ENCODE measurements around the gene ANKRD12. TPM values are rescaled to one million over a fixed set of nuclear protein-coding genes. Genes with fewer than 3 reads are reported as not detected.
"Not testable (repeated sequence)": the region's sequence is repeated elsewhere in the genome, so short reads cannot be mapped to it uniquely, and the experiment has no call there.

The ANKRD12 gene
- total RNA-seq, 1 donor from 2014 or later: 53.5 TPM

DNA sequence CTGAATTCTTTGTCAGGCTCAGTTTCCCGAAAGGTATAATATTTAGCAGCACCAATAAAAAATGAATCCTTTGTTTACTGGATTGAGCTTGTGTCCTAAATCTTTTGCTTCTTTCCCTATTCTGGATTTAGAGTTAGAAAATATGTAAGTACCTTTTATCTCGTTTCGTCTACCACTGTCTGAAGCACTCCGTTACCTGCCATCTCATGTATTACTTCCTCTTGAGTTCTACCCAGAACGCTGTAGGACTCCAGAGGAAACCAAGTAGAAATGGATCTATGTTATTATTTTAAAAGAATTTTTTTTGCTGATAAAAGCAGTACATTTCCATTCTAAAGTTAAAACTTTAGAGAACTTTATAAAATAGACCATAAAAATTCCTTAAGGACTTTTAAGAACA, 13.5 kb downstream of the ANKRD12 start:
- no peaks in the 10 kb centered on the region for H3K9me3 ChIP-seq
- H3K36me3 ChIP-seq: no peaks in the 10 kb centered on the region
- DNase-seq (ENCODE audit: extremely low spot score in 2 of 2): no peak
- no peak overlapping the region for H3K4me3 ChIP-seq
- no peaks in the 10 kb centered on the region for H3K27me3 ChIP-seq
- peaks cover 86% of the 10 kb centered on the region for H3K4me1 ChIP-seq
- intact Hi-C loops (cut with DNase I): no loop called here
- H3K27ac ChIP-seq: no peak overlapping the region
- TF ChIP-seq, protein P1, sequence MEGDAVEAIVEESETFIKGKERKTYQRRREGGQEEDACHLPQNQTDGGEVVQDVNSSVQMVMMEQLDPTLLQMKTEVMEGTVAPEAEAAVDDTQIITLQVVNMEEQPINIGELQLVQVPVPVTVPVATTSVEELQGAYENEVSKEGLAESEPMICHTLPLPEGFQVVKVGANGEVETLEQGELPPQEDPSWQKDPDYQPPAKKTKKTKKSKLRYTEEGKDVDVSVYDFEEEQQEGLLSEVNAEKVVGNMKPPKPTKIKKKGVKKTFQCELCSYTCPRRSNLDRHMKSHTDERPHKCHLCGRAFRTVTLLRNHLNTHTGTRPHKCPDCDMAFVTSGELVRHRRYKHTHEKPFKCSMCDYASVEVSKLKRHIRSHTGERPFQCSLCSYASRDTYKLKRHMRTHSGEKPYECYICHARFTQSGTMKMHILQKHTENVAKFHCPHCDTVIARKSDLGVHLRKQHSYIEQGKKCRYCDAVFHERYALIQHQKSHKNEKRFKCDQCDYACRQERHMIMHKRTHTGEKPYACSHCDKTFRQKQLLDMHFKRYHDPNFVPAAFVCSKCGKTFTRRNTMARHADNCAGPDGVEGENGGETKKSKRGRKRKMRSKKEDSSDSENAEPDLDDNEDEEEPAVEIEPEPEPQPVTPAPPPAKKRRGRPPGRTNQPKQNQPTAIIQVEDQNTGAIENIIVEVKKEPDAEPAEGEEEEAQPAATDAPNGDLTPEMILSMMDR (IDR thresholded peaks at IDR 0.05): no peak
- TF ChIP-seq POLR2AphosphoS5 (IDR thresholded peaks at IDR 0.05; ENCODE audit: insufficient read depth in 1 of 2, low read depth in 1 of 2) (no peak), POLR2A (IDR thresholded peaks at IDR 0.05) (no peak)

DNA sequence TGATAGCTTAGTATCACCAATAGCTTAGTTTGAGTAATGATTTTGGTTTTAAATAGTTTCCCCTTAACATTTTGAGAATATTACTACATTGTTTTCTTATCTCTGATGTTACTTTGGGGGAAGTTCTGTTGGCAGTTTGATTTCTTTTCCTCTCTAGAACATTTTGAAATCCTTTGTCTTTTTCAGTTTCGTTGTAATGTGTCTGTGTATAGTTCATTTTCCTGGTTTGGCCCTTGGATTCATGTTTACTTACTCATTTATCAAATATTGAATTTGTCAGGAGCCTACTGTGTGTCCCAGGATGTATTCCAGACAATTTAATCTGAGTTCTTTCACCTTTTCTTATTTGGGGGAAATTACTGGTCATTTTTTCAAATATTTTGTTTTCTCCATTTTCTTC, 16.7 kb downstream of the ANKRD12 start:
- TF ChIP-seq POLR2A (IDR thresholded peaks at IDR 0.05): no peak
- TF ChIP-seq, protein P1 (IDR thresholded peaks at IDR 0.05): no peak
- TF ChIP-seq POLR2AphosphoS5 (IDR thresholded peaks at IDR 0.05; ENCODE audit: insufficient read depth in 1 of 2, low read depth in 1 of 2): no peak
- H3K4me1 ChIP-seq: peaks cover 55% of the 10 kb centered on the region
- H3K9me3 ChIP-seq: no peaks in the 10 kb centered on the region

DNA sequence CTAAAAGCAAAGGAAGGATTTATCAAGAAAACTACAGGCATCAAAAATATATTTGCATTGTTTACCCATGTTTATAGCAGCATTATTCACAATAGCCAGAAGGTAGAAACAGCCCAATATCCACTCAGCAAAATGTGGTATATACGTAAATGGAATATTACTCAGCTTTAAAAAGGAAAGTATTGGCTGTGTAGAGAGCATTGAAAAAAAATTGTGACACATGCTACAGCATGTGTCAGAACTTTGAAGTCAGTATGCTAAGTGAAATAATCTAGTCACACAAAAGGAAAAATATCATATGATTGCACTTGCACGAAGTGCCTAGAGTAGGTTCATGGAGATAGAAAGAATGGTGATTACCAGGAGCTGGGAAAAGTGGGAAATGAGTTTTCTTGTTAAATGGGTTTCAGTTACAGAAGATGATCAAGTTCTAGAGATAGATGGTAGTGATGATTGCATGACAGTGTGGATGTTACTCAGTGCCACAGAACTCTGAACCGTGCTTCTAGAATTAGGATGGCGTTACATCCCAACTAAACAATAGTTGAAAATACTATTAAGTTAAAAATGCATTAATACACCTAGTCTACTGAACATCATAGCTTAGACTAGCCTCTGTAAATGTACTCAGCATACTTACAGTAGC, 20.1 kb downstream of the ANKRD12 start:
- TF ChIP-seq POLR2A (IDR thresholded peaks at IDR 0.05) (no peak), POLR2AphosphoS5 (IDR thresholded peaks at IDR 0.05; ENCODE audit: insufficient read depth in 1 of 2, low read depth in 1 of 2) (no peak)
- TF ChIP-seq, protein P1 (IDR thresholded peaks at IDR 0.05): no peak
- H3K4me3 ChIP-seq: no peak overlapping the region
- no peaks in the 10 kb centered on the region for H3K36me3 ChIP-seq
- DNase-seq (ENCODE audit: extremely low spot score in 2 of 2): no peak
- H3K27ac ChIP-seq: no peak overlapping the region
- no peaks in the 10 kb centered on the region for H3K27me3 ChIP-seq
- intact Hi-C loops (cut with DNase I): no loop called here
- H3K4me1 ChIP-seq: peaks cover 31% of the 10 kb centered on the region
- H3K9me3 ChIP-seq: no peaks in the 10 kb centered on the region

More for the DNA sequence above, 16.7 kb downstream of the ANKRD12 start:
- Histone ChIP-seq H3K27ac (no peak overlapping the region), H3K36me3 (no peaks in the 10 kb centered on the region), H3K4me3 (no peak overlapping the region), H3K27me3 (no peaks in the 10 kb centered on the region)
- DNase-seq (ENCODE audit: extremely low spot score in 2 of 2): no peak
- intact Hi-C loops (cut with DNase I): no loop called here

DNA sequence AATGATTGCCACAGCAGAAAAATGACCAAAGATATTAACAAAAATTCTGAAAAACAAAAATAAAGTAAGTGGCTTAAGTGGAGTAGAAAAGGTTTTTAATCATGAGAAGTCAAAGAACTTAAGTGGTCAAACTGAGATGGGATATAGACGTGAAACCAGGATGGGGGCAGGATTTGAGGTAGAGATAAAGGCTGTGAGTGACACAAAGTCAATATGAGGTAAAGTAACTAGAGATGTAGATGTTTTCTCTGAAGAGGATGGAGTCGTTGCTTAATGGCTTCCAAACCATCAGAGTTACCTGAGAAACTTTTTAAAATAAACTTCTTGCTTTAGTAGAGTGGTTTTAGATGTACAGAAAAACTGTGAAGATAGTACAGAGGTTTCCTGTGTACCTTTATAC, 21.2 kb downstream of the ANKRD12 start:
- Histone ChIP-seq H3K9me3 (no peaks in the 10 kb centered on the region), H3K27ac (no peak overlapping the region), H3K4me1 (peaks cover 20% of the 10 kb centered on the region), H3K27me3 (no peaks in the 10 kb centered on the region), H3K4me3 (no peak overlapping the region), H3K36me3 (peaks cover 0 to under 1% of the 10 kb centered on the region in 2 donors)
- TF ChIP-seq, protein P1 (IDR thresholded peaks at IDR 0.05): no peak
- TF ChIP-seq POLR2A (IDR thresholded peaks at IDR 0.05) (no peak), POLR2AphosphoS5 (IDR thresholded peaks at IDR 0.05; ENCODE audit: insufficient read depth in 1 of 2, low read depth in 1 of 2) (no peak)
- no peak for DNase-seq (ENCODE audit: extremely low spot score in 2 of 2)
- intact Hi-C loops (cut with DNase I): no loop called here

DNA sequence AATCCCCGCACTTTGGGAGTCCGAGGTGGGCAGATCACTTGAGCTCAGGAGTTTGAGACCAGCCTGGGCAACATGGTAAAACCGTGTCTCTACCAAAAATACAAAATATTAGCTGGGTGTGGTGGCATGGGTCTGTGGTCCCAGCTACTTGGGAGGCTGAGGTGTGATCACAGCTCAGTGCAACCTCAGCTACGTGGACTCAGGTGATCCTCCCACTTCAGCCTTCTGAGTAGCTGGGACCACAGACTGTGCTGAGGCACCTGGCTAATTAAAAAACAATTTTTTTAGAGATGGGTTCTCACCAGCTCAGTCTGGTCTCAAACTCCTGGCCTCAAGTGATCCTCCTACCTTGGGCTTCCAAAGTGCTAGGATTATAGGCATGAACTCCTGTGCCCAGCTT, 23.4 kb downstream of the ANKRD12 start:
- no peak for DNase-seq (ENCODE audit: extremely low spot score in 2 of 2)
- intact Hi-C loops (cut with DNase I): no loop called here
- H3K36me3 ChIP-seq: peaks cover 0 to 5% of the 10 kb centered on the region in 2 donors
- TF ChIP-seq POLR2A (IDR thresholded peaks at IDR 0.05): no peak
- no peak overlapping the region for H3K27ac ChIP-seq
- H3K9me3 ChIP-seq: peaks cover 9% of the 10 kb centered on the region
- H3K4me1 ChIP-seq: peaks cover 8% of the 10 kb centered on the region
- no peaks in the 10 kb centered on the region for H3K27me3 ChIP-seq
- H3K4me3 ChIP-seq: no peak overlapping the region

DNA sequence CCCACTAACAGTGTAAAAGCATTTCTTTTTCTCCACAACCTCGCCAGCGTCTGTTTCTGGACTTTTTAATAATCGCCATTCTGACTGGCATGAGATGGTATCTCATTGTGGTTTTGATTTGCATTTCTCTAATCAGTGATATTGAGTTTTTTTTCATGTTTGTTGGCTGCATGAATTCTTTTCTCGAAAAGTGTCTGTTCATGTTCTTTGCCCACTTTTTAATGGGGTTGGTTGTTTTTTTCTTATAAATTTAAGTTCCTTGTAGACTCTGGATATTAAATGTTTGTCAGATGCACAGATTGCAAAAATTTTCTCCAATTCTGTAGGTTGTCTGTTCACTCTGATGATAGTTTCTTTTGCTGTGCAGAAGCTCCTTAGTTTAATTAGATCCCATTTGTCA, 26.1 kb downstream of the ANKRD12 start:
- H3K27me3 ChIP-seq; H3K27ac ChIP-seq; DNase-seq (ENCODE audit: extremely low spot score in 2 of 2); H3K36me3 ChIP-seq; H3K9me3 ChIP-seq; H3K4me1 ChIP-seq; H3K4me3 ChIP-seq; intact Hi-C loops (cut with DNase I): not testable (repeated sequence)

DNA sequence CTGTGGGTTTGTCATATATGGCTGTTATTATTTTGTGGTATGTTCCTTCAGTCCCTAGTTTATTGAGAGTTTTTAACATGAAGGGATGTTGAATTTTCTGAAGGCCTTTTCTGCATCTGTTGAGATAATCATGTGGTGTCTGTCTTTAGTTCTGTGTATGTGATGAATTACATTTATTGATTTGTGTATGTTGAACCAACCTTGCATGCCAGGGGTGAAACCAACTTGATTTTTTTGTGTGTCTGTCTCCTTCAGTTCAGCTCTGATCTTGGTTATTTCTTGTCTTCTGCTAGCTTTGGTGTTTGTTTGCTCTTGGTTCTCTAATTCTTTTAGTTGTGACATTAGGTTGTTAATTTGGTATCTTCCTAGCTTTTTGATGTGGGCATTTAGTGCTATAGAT, 27.6 kb downstream of the ANKRD12 start:
- H3K9me3 ChIP-seq; H3K4me1 ChIP-seq; DNase-seq (ENCODE audit: extremely low spot score in 2 of 2); H3K27me3 ChIP-seq; H3K36me3 ChIP-seq; H3K27ac ChIP-seq; intact Hi-C loops (cut with DNase I); H3K4me3 ChIP-seq: not testable (repeated sequence)

DNA sequence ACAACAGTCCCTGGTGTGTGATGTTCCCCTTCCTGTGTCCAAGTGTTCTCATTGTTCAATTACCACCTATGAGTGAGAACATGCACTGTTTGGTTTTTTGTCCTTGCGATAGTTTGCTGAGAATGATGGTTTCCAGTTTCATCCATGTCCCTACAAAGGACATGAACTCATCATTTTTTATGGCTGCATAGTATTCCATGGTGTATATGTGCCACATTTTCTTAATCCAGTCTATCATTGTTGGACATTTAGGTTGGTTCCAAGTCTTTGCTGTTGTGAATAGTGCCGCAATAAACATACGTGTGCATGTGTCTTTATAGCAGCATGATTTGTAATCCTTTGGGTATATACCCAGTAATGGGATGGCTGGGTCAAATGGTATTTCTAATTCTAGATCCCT, 29.3 kb downstream of the ANKRD12 start:
- H3K4me1 ChIP-seq; H3K4me3 ChIP-seq; H3K27me3 ChIP-seq; H3K27ac ChIP-seq; H3K36me3 ChIP-seq; H3K9me3 ChIP-seq; intact Hi-C loops (cut with DNase I); DNase-seq (ENCODE audit: extremely low spot score in 2 of 2): not testable (repeated sequence)

DNA sequence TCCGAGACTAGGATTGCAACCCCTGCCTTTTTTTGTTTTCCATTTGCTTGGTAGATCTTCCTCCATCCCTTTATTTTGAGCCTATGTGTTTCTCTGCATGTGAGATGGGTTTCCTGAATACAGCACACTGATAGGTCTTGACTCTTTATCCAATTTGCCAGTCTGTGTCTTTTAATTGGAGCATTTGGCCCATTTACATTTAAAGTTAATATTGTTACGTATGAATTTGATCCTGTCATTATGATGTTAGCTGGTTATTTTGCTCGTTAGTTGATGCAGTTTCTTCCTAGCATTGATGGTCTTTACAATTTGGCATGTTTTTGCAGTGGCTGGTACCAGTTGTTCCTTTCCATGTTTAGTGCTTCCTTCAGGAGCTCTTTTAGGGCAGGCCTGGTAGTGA, 32.9 kb downstream of the ANKRD12 start:
- H3K4me3 ChIP-seq; DNase-seq (ENCODE audit: extremely low spot score in 2 of 2); H3K27ac ChIP-seq; H3K9me3 ChIP-seq; H3K36me3 ChIP-seq; H3K27me3 ChIP-seq; intact Hi-C loops (cut with DNase I): not testable (repeated sequence)
- peaks cover 20% of the 10 kb centered on the region for H3K4me1 ChIP-seq
